Rectal smooth muscle tissue (tissue), 1 donor: ENCODE measurements around the gene CREB3.

ENCODE experiments used
- H3K27ac ChIP-seq: one replicate; pipeline ENCODE4 v1.7.0; 2013; ENCODE audit warnings: low read depth, low read length, inconsistent platforms
- H3K27me3 ChIP-seq: one replicate; pipeline ENCODE4 v1.7.0; 2013; ENCODE audit warnings: low read length; ENCODE audit not compliant: control insufficient read depth, insufficient read depth
- H3K36me3 ChIP-seq: one replicate; pipeline ENCODE4 v1.7.0; 2013; ENCODE audit warnings: low read length; ENCODE audit not compliant: control insufficient read depth, insufficient read depth
- H3K4me1 ChIP-seq: one replicate; pipeline ENCODE4 v1.7.0; 2013; ENCODE audit warnings: low read length; ENCODE audit not compliant: control insufficient read depth, insufficient read depth
- H3K4me3 ChIP-seq: one replicate; pipeline ENCODE4 v1.7.0; 2013; ENCODE audit warnings: low read length
- H3K9ac ChIP-seq: one replicate; pipeline ENCODE4 v1.7.0; 2013; ENCODE audit warnings: low read length

The CREB3 gene

DNA sequence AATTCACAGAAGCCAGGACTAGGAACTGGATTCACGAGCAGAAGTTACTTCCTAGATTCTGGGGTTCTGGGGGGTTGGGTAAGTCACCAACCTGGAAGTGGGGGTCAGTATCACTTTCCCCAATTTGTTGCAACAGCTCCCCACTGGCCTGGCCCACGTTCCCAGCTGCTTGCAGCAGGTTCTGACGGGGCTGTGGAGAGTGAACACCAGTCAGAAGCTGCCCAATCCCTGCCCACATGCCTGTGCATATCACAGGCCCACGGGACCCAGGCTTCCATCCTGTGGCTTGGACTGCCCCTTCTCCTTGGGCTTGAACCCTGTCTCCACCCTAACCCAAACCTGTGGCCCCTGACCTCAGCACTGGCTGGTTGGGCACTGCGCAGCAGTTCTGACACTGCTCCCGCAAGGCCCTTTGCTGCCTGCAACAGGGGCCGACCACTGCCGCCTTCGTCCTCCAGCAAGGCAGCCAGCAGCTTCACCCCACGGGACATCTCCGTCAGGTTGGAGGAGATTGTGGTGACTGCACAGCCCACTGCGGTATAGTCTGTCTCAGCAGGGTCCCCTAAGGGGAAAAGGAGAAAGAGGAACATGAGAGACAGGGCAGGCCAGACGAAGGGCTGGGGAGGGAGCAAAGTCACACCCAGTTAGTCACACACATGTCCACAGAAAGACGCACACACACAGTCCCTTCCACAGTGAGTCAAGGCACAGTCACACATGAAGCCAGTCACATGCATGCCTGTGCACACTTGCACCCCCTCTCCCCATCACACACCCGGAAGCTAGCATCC is 13.6 kb upstream of the CREB3 start:
- Histone ChIP-seq H3K9ac (no peak overlapping the region), H3K27ac (no peak overlapping the region), H3K4me1 (no peaks in the 10 kb centered on the region), H3K4me3 (no peak overlapping the region), H3K36me3 (peaks cover 91% of the 10 kb centered on the region), H3K27me3 (no peaks in the 10 kb centered on the region)

DNA sequence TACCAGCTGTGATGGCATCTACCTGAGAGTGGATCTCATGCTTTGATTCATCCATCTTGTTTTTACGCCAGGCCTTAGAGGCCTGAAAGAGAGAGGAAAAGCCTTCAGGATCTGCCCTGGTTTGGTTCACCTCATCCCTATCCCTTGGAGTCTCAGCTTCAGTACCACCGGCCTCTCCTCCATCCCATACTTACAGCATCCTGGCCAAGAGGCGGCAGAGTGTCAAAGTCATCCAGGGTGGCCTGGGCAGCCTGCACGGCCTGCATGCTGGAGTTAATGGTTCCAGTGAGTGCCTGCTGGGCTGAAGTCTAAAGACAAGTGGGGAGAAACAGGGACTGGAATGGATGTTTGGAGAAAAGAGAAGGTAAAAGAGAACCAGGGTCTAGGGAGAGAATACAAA is 12.9 kb upstream of the CREB3 start:
- no peak overlapping the region for H3K27ac ChIP-seq
- H3K27me3 ChIP-seq, result no peaks in the 10 kb centered on the region

GRCh38 chr9:35723426-35723825 is 9.0 kb upstream of the CREB3 start:
- no peak overlapping the region for H3K27ac ChIP-seq
- H3K36me3 ChIP-seq, result peaks cover 68% of the 10 kb centered on the region
- peaks cover 22% of the 10 kb centered on the region for H3K4me1 ChIP-seq
- H3K27me3 ChIP-seq, result no peaks in the 10 kb centered on the region
- no peak overlapping the region for H3K4me3 ChIP-seq
- no peak overlapping the region for H3K9ac ChIP-seq

More for the DNA sequence above, 12.9 kb upstream of the CREB3 start:
- H3K4me1 ChIP-seq, result no peaks in the 10 kb centered on the region
- no peak overlapping the region for H3K4me3 ChIP-seq
- peaks cover 91% of the 10 kb centered on the region for H3K36me3 ChIP-seq
- H3K9ac ChIP-seq, result no peak overlapping the region

- H3K27ac ChIP-seq, result no peak overlapping the region
Observed at GRCh38 chr9:35723908-35724307, 8.6 kb upstream of the CREB3 start.

GRCh38 chr9:35725362-35725761 is 7.1 kb upstream of the CREB3 start:
- H3K4me1 ChIP-seq, result peaks cover 41% of the 10 kb centered on the region
- H3K27me3 ChIP-seq, result no peaks in the 10 kb centered on the region
- H3K27ac ChIP-seq, result peak overlapping the region; percentile 37
- H3K36me3 ChIP-seq, result peaks cover 48% of the 10 kb centered on the region
- no peak overlapping the region for H3K9ac ChIP-seq
- H3K4me3 ChIP-seq, result no peak overlapping the region

More at GRCh38 chr9:35723908-35724307, 8.6 kb upstream of the CREB3 start:
- peaks cover 63% of the 10 kb centered on the region for H3K36me3 ChIP-seq
- peaks cover 27% of the 10 kb centered on the region for H3K4me1 ChIP-seq
- no peak overlapping the region for H3K9ac ChIP-seq
- H3K27me3 ChIP-seq, result no peaks in the 10 kb centered on the region
- H3K4me3 ChIP-seq, result no peak overlapping the region

GRCh38 chr9:35726931-35727330 is 5.5 kb upstream of the CREB3 start:
- peak overlapping the region; percentile 55 for H3K9ac ChIP-seq
- peaks cover 34% of the 10 kb centered on the region for H3K36me3 ChIP-seq
- no peaks in the 10 kb centered on the region for H3K27me3 ChIP-seq
- H3K4me1 ChIP-seq, result peaks cover 50% of the 10 kb centered on the region
- H3K27ac ChIP-seq, result peak overlapping the region; percentile 94
- H3K4me3 ChIP-seq, result peak overlapping the region; percentile 63

DNA sequence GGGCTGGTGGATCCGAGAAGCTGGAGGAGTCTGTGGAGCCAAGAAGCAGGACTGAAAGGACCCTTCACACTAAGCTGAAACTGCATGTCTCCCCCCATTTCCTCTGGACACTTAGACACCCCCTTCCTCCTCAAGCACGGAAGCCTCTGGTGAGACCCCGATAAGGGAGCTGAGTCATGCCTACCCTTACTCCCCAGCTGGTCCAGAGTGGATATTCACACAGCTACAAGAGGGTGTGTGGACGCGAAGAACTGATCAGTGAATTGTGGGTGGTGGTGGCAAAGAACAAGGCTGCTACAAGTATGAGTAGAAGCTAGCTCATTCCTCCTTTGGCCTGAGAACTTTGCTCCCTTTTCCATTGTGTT is 4.8 kb upstream of the CREB3 start:
- H3K27me3 ChIP-seq, result no peaks in the 10 kb centered on the region
- H3K4me3 ChIP-seq, result peak overlapping the region; percentile 63
- H3K36me3 ChIP-seq, result peaks cover 27% of the 10 kb centered on the region
- peak overlapping the region; percentile 55 for H3K9ac ChIP-seq
- H3K4me1 ChIP-seq, result peaks cover 50% of the 10 kb centered on the region
- peak overlapping the region; percentile 94 for H3K27ac ChIP-seq

DNA sequence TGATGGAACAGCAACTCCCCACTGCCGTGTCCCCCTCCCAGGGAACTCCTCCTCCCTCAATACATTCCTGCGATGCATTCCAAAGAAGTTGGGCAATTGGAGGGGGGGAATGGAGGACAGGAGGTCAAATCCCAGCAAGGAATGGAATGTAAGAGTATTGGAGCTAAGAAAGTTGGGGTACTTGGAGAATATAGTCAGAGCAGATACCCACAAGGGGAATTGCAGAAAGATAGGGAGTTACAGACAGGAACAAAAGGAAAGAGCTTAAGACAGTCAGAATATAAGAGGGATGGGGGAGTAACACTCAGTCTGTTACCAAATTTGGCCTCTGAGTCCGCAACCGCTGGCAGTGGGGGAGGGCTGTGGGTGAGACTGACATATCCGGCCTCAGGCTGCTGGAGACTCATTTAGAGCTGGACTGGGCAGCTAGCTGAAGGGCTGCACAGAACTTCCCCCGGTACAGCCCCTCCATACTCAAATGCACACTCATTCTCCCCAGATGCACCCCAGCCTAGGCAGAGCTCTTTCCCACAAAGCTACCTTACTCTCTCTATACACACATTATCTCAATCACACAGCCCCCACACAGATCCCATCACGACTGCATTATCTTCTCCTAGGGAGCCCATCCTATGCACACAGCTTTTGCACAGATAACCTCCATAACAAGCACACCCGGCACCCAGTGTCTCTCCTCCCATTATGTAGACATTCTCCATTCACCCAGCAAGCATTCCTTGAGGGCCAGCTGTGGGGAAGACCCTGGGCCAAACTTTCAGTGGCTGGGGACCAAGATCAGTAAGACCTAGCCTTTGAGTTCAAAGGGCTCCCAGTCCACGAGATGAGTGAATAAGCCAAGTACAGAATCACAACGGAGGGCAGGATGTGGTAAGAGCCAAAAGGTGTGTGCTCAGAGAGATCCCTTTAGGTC is 4.2 kb upstream of the CREB3 start:
- Histone ChIP-seq H3K4me1 (peaks cover 56% of the 10 kb centered on the region), H3K9ac (peak overlapping the region; percentile 68), H3K27ac (peak overlapping the region; percentile 94), H3K27me3 (no peaks in the 10 kb centered on the region), H3K4me3 (peak overlapping the region; percentile 63), H3K36me3 (peaks cover 23% of the 10 kb centered on the region)

DNA sequence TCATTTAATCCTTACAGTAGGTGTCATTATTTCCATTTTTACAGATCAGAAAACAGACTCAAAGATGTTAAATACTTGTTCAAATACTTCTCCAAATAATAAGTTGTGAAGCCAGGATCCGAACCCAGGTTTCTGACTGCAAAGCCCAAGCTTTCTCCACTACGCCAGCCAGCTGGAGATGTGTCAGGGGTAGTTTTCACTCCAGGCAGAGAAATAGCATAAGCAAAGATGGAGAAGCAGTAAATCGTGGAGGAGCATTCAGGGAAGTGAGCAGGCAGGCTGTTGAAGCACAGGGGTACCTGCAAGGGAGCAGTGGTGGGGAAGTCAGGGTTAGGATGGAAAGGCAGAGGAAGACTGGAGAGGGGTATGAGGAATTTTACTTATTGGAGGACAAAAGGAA is 3.4 kb upstream of the CREB3 start:
- H3K9ac ChIP-seq, result peak overlapping the region; percentile 33
- H3K27ac ChIP-seq, result peak overlapping the region; percentile 94
- peak overlapping the region; percentile 66 for H3K4me3 ChIP-seq

DNA sequence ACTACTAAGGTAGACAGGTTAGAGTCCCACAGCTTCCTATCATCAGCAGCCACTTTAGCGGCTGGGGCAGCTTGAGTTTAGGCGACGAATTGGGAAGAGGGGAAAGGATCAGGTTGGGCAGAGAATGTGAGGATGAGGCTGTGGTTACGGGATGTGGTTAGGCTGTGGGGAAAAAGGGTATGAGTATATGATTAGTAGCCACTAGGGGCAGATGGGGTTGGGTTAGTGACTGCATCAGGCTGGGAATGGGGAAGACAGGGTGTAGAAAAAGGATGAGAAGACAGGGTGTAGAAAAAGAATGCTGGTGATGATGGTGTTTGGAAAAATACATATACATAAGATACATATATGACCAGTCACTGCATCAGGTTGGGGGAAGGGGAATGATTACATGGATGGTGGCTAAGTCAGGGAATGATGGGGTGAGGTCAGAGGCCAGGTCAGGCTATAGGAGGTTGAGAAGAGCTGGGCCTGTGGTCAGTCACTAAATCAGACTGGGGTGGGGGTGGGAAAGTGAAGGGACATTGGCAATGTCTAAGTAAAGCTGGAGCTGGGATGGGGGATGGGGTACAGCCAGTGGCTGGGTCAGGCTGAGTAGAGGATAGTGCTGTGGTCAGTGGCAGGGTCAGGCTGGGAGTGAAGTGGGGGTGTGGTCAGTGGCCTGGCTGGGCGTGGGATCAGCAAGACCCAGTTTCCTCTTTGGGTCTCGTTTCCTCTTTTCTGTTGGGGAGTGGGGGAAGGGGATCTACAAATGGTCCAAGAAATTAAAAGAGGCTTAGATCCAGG is 2.6 kb upstream of the CREB3 start:
- Histone ChIP-seq H3K4me1 (peaks cover 57% of the 10 kb centered on the region), H3K36me3 (peaks cover 7% of the 10 kb centered on the region), H3K27me3 (no peaks in the 10 kb centered on the region), H3K4me3 (peak overlapping the region; percentile 66), H3K9ac (peak overlapping the region; percentile 33), H3K27ac (peak overlapping the region; percentile 94)

More for the DNA sequence above, 3.4 kb upstream of the CREB3 start:
- peaks cover 15% of the 10 kb centered on the region for H3K36me3 ChIP-seq
- H3K27me3 ChIP-seq, result no peaks in the 10 kb centered on the region
- peaks cover 57% of the 10 kb centered on the region for H3K4me1 ChIP-seq

GRCh38 chr9:35730486-35730854 is 2.0 kb upstream of the CREB3 start:
- H3K9ac ChIP-seq, result no peak overlapping the region
- peak overlapping the region; percentile 94 for H3K27ac ChIP-seq
- H3K36me3 ChIP-seq, result peaks cover 7% of the 10 kb centered on the region
- H3K27me3 ChIP-seq, result no peaks in the 10 kb centered on the region
- peaks cover 57% of the 10 kb centered on the region for H3K4me1 ChIP-seq
- H3K4me3 ChIP-seq, result peak overlapping the region; percentile 66
